Hematopoietic multipotent progenitor cell treated with erythropoietin and hydrocortisone succinate and interleukin-3 and kit ligand, for 17 days (in vitro differentiated cells): ENCODE measurements around the gene RAB9A.
"Not testable (repeated sequence)": the region's sequence is repeated elsewhere in the genome, so short reads cannot be mapped to it uniquely, and the experiment has no call there.

ENCODE experiments used
- DNase-seq: peaks from one replicate; pipeline ENCODE4 v3.0.0-alpha.2; 2015; ENCODE audit warnings: low spot score

Gene RAB9A

DNA sequence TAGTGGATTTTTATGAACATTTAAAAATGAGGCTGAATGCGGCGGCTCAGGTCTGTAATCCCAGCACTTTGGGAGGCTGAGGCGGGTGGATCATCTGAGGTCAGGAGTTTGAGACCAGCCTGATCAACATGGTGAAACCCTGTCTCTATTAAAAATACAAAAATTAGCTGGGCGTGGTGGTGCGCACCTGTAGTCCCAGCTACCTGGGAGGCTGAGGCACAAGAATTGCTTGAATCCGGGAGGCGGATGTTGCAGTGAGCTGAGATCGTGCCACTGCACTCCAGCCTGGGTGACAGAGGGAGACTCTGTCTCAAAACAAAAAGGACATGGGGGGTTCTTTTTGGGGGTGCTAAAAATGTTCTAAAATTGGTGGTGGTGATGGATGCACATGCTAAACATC lies 19.2 kb upstream of the RAB9A start:
- not testable (repeated sequence) for DNase-seq

DNA sequence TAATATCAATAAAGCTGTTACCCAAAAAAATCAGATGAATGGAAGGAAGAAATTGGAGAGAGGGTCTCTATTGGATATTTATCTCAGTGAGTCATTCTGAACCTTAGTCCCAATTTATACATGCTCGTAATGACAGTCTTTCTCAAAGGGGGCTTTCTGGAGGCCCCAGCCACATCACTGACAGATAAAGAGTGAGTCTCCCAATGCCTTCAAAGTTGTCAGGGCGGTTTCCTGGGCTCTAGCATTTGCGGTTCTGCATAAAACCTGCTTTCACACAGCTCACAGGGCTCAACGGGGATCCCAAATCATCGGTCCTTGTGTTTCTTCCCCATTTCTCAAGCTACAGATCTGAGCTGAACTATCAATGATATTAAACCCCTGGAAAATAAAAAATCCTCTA lies 18.7 kb upstream of the RAB9A start:
- no peak for DNase-seq

DNA sequence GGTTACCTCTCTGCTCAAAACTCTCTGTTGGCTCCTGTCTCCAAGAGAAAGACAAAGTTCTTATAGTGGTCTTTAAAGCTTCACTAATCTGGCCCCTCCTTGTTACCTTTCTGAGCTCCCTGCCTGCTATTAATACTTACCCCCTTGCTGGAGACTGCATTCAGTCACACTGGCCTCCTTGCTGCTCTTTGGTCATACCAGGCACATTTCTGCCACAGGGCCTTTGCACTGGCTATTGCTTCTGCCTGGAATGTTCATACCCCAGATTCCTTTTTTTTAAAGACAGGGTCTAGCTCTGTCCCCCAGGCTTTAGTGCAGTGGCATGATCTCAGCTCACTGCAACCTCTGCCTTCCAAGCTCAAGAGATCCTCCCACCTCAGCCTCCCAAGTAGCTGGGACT lies 15.9 kb upstream of the RAB9A start:
- DNase-seq = no peak

DNA sequence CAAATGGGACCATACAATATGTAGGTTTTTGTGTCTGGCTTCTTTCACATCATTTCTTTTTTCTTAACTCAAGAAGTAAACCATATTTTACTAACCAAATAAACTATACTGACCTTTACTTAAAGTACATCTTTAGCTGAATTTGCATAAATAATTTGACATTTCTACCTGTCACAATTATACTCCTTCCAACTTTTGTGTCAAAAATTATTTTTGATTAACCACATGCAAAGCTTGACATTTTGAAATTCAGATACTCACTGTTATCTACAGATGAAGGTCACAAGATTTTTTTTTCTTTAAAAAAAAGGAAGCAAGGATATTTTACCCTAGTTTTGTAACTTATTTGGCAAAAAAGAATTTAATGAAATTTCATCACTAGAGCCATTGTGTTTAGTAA lies 12.0 kb upstream of the RAB9A start:
- DNase-seq = no peak

DNA sequence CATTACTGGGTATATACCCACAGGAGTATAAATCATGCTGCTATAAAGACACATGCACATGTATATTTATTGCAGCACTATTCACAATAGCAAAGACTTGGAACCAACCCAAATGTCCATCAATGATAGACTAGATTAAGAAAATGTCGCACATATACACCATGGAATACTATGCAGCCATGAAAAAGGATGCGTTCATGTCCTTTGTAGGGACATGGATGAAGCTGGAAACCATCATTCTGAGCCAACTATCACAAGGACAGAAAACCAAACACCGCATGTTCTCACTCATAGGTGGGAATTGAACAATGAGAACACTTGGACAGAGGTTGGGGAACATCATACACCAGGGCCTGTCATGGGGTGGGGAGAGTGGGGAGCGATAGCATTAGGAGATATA lies 9.2 kb upstream of the RAB9A start:
- DNase-seq = not testable (repeated sequence)

DNA sequence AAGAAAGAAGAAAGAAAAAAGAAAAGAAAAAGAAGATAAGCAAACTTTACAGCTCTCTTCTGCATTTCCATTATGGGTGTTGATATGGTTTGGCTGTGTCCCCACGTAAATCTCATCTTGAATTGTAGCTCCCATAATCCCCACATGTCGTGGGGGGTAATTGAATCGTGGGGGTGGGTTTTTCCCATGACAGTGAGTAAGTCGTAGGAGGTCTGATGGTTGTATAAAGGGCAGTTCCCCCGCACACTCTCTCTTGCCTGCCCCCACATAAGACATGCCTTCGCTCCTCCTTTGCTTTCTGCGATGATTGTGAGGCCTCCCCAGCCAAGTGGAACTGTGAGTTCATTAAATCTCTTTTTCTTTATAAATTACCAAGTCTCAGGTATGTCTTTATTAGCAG lies 7.3 kb upstream of the RAB9A start:
- no peak for DNase-seq

DNA sequence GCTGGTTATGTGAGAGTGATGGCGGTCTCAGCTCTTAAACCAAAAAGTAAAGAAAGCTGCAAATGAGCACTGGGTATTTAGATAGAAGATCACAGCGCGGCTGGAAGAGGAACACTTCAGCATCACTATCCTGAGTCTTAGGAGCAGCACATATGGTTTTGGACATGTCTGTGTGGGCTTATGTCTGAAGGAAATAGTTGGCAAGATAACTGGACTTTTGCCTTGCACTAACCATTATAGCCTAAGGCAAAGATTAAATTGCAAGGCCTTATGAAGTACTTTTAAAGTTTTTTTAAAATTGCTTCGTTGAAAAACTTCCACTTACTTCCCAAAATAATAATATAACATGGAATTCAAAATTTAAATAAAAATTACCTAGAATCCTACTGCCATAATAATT lies 4.6 kb upstream of the RAB9A start:
- no peak for DNase-seq

DNA sequence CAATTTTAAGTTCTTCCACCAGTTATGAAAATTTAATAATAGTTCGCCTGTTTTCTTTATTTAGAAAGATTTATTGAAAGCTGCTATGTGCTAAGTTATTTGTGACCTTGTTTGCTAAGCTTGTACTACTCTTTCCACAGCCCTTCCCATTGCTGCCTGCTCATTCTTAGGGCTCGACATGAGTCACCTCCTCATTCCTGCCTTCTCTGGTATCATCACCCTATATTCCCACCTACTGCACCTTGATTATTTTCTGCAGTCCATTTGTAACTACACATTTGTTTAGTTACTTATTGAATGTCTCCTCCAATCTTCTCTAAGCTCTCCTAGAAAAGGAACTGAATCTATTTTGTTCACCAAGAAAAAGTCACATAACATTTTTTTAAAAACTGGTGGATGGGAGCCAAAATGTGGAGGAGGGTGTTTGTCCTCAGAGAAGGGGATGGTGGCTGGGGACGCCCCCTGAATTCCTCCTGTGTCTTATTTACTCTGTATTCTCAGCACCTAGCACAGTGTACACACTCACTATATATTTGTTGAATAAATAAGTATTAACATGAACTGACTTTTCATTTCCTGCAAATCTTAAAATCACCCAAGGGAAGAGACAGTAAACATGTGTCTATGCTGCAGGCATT lies 3.7 kb upstream of the RAB9A start:
- no peak for DNase-seq

DNA sequence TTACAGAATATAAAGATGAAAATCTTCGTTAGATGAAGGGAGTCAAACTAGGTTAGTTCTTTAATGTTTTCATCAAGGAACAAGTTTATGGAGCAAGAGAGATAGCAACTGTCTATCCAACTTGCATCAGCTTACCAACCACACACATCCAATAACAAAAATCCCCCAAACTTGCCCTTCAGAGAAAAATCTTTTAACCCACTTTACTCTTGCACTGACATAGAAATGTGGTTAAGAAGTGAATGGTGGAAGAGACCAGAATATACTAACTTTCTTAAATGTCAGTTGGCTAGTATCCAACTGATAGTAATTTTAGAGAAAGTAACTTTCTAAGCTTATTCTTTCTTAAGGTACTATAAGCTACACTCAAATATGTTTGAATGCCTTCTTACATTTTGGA lies 1.7 kb upstream of the RAB9A start:
- no peak for DNase-seq

DNA sequence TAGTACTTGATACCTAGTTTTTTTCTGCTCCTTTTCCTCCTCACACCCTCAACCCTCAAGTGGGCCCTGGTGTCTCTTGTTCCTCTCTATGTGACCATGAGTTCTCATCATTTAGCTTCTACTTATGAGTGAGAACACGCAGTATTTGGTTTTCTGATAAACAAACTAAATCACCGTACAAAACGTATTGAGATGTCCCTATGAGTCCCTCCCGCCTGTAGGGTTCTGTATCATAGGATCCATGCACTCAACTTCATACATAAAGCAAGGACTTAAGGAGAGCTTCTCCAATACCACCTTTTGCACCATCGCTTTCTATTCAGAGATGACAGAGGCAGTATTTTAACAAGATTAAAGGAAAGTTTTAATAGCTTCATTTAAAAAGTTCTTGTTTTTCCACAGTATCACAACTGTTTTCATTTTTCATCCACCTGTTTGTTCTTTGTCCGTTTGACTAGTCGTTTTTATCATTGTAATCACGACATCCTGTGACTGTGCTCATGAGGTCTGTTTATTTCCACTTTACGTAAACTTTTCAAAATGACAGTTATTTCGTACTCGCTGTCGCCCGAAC lies 457 bp upstream of the RAB9A start:
- DNase-seq = no peak

DNA sequence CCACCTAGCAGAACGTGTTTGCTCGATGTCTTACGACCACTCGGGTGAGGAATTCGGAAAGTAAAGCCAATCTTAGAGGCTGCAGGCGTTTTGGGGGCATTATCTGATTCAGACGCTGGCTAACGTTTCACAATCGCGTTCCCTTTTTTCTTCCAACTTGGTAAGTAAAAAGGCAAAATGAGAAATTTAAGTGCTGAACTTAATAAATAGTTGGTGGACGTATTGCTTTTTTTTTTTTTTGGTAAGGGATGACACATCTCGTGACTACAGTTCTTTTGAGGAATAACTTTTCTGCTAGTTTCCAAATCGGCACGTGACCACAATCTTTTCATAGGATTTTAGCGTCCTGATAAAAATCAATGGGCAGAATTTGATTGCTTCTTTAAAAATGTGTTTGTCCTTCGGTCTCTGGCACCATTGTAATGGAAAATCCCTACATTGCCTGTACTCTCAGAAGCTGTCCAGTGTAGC lies 848 bp downstream of the RAB9A start:
- peak; percentile 75 for DNase-seq

DNA sequence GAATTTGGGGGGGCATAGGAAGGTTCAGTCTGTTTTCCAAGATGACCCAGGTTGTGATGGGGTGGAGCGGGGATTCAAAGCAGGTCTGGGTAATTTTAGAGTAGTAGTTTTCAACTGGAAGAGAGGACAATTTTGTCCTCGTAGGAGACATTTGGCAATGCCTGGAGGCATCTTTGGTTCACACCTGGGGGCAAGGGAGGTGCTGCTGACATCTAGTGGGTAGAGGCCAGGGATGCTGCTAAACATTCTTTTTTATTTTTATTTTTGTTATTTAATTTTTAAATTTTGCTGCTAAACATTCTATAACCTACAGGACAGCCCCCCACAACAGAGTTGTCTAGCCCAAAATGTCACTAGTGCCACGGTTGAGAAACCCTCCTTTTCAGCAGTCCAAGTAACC lies 1.9 kb downstream of the RAB9A start:
- DNase-seq = peak; percentile 18

DNA sequence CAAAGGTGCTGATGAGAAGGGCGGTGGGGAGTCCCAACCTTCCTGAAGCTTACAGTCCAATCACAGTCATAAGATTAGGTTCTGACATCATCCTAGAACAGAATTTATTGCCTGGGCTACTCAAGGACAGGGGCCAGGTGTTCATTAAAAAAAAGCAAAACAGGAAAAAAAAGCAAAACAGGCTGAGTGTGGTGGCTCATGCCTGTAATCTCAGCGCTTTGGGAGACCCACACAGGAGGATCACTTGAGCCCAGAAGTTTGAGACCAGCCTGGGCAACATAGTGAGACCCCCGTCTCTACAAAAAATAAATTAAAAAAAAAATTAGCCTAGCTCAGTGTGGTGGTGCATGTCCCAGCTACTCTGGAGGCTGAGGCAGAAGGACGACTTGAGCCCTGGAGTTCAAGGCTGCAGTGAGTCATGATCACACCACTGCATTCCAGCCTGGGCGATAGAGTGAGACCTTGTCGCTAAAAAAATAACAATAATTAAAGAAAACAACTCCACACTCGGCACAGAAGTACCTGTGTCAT lies 3.0 kb downstream of the RAB9A start:
- DNase-seq = peak; percentile 19

DNA sequence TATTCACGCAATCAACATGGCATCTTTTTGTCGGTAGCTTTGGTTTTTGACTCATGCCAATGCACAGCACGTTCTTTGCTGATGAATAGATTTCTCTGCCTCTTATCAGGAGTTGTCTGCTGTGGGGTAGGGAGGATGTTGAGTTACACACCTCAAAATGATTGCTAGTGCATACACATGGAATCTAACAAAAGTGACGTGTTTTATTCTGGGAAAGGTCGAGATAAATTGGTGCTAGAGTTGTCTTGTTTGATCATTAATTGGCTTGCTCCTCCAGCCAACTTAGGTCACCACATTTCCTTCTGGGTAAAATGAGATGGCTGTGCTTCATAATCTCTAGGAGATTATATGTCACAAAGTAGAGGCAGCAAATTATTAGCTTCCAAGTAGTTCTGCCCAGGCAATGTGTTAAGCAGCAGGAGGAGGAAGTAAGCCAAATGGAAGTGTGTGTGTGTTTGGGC lies 3.9 kb downstream of the RAB9A start:
- DNase-seq = peak; percentile 24

DNA sequence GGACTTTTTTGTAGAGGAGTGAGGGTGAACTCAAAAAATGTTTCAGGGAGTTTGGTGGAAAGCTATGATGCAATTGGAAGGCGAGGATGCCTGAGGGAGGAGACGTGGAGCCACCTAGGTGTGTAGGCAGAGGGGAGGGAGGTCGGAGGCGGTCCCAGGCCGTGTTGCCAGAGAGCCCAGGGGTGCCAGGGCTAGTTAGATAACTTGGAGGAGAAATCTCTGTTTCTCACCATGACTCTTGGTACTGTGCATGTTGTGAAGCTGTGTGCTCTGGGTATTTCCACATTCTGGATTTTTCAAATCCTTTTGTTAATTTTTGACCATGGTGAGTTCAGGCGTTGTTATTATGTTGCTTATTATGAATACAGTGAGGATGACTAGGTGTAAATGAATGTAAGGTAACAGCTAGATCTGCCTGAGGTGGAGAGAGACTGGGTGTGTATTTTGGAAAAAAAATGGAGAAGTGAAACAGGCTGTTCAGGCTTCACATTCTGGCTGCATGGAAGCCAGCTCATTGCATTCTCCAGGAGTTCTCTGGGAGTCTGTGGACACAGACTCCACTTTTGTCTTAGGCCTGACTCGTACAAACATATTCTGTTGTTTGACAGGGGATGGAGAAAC lies 4.5 kb downstream of the RAB9A start:
- DNase-seq = no peak

DNA sequence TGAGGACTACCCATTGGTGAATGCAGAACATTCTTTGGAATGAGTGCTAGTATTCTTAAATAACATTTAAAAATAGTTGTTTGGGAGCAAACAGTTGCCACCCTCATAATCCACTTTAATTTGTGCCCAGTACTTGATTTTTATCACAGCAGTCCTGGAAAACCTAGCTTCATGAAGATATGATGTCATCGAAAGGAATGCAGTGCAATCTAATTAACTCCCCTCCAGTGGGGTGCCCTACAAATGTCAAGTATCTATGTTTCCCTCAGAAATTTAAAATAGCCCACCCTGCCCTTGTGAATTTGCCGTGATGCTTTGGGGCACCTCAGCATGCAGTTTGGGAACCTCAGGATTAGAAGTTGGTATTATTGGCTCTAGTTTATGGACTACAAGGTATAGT lies 5.4 kb downstream of the RAB9A start:
- no peak for DNase-seq

DNA sequence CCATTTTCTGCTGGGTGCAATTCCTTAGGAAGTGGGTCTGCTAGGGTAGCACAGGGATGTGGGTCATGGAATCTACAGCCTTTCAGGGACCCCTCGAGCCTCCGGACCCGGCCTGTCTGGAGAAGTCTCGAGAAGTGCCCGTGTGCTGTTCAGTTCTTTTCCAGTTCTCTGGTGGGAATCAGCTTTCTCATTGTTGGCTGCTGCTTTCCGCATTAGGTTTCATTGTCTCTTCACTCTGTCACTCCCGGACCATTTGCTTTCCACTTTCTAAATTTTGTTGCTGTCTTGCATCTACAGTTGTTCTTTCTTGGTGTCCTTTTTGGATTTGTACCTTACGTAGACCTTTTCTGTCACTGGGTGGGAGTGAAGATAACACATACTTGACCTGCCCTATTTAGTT lies 6.1 kb downstream of the RAB9A start:
- no peak for DNase-seq

DNA sequence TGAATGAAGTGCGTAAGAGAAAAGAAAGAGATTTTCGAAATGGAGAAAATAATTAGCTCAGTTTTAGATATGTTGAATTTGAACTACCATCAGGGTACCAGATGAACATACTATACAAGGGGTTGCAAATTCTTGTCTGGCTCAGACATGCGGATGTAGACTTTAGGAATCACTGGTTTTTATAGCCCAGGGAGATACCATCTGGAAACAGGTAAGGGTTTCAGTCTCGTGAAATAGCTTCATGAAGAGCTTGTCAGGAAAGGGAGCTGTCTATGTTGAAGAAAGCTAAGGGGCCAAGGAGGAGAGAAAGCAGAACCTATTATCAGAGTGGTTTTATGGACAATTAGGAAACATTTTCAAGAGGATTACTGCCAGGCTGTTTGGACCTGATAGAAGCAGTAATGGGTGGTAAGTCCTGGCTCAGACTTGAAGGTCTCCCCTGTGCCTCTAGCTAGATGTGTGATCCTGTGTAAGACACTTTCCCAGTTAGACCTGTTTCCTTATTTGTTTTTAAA lies 6.7 kb downstream of the RAB9A start:
- no peak for DNase-seq

DNA sequence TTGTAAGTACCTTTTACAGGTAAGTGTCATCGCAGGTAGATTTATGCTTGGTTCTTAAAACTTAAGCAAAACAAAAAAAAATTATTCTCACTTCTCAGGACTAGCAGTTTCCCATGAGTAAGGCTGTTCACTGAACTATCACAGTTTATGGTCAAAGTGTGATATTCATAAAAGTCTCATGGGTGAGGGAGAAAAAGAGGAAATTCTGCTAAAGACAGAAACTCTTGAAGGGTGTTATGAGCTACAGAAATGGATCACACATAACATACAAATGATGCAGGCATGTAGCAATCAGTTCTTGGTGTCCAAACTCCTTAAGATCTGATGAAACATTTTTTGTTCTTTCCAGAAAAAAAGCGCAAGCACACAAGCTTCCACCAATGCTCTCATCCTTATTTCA lies 8.5 kb downstream of the RAB9A start:
- no peak for DNase-seq

DNA sequence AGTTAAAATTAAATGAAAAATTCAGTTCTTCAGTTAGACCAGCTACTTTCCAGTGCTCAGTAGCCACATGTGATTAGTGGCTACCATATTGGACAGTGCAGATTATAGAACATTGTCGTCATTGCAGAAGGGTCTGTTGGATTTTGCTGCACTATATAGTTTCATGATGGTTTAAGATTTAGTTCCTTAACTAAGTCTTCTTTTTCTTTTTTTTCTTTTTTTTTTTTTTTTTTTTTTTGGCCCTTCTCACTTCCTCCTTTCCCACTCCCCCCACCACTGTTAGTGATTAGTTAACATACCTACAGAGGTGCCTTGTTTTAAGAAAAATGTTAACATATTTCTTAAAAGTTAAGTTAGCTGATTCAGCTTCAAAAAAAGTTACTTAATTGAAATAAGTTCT lies 9.0 kb downstream of the RAB9A start:
- no peak for DNase-seq

DNA sequence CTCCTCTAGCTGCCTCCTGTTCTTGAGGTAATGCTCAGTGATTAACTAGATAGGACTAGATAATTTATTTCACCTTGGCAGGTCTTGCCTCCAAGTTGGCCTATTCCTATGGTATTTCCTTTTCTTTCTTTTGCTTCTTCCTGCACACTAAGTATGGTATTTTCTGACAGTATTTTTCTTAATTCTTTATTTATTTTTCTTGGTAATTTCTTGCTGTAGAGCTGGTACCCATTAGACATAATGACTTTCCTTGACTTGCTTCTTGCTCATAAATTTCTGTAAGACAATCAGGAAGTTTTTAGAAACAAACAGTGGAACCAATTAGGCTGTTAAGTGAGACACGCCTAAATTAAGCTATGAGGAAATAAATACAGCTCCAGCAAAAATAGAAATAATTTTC lies 9.5 kb downstream of the RAB9A start:
- DNase-seq = no peak

DNA sequence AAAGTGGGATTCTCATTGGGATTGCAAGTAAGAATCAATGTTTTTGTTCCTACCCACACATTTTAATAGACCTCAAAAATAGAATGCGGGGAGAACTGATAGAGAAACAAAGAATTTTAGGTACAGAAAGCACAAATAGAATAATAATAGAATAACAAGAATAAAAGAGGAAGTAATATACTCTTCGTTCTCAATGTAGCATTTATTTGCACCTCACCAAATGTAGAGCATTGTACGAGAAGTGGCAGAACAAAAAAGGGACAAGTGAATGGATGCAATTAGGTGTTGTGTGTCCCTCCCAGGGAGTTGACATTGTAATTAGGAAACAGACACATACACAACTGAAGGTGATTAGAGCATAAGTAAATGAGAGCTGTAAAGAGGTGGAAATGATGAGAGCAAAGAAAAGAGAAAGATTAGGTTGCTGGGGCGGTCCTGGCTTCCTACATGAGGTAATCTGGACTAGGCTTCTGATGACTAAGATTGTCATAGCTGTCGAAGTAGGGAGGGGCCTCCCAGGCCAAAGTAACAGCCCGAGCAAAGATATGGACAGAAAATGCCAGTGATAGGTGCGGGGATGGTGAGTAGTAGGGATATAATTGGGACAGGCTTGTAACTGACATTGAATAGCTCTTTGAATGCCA lies 10.4 kb downstream of the RAB9A start:
- DNase-seq = peak; percentile 44

DNA sequence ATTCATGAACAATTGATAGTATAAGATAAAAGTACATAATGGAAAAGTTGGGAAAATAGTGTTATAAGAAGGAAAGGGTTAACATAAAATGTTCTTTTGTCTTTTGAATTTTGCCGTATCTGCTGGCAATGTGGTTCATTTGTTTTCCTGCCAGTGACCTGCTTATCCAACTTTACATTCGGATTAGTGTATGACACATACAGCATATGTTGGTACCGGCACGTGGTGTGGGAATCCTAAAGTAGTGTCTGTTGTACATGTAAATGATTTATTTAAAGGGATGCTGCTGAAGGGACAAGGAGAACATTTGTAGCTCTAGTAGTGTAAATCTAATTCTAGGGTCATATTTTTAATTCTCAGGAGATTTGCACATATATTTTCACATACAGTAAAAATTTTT lies 11.5 kb downstream of the RAB9A start:
- no peak for DNase-seq
